Activated CD4-positive, alpha-beta T cell treated with anti-CD3 and anti-CD28 coated beads, Interleukin-10, Interleukin-2, amounts not matched to agents 100 ng/mL and 50 ng/mL, durations not matched to agents 16 hours and 8 hours (primary cell): ENCODE data around the gene GPS1.

Source experiments
- DNase-seq: peaks from one replicate; pipeline ENCODE4 v3.0.0-alpha.2; 2020

GPS1 gene

DNA sequence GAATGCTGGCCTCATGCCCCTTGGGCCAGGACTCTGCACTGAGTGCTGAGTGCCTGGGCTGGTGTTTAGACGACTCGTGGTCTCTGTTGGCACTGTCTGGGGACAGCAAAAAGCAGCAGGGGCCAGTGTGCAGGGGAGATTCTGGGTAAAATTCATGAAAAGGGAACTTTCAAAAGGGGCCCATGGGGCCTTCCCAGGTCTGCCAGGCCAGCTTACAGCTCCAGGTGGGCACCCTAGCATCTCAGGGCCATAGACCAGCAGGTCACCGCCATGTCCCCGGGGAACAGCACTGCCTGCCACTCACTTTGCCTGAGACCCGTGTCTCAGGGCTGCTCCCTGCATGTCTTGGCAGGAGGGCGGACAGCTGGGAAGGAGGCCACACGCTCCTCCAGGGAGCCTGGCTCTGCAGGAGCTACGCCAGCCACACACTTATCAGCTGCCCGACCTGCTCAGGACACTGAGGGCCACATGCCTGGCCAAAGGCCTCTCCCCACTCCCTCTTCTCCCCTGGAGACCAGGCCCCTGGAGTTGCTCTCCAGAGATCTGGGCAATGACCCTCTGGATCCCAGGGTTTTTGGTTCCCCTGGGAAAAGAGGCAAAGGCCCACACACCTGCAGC lies 55.1 kb downstream of the GPS1 start:
- DNase-seq: no peak
